HG03571 (cell line): ENCODE results near the gene GTF2IRD2.
"Not testable (repeated sequence)": the region's sequence is repeated elsewhere in the genome, so short reads cannot be mapped to it uniquely, and the experiment has no call there.

ENCODE experiments used
- ATAC-seq: cut with Tn5 transposase; IDR thresholded peaks from one replicate; pipeline ENCODE4 v1.9.1; 2021; ENCODE audit not compliant: unreplicated experiment

Gene GTF2IRD2

DNA sequence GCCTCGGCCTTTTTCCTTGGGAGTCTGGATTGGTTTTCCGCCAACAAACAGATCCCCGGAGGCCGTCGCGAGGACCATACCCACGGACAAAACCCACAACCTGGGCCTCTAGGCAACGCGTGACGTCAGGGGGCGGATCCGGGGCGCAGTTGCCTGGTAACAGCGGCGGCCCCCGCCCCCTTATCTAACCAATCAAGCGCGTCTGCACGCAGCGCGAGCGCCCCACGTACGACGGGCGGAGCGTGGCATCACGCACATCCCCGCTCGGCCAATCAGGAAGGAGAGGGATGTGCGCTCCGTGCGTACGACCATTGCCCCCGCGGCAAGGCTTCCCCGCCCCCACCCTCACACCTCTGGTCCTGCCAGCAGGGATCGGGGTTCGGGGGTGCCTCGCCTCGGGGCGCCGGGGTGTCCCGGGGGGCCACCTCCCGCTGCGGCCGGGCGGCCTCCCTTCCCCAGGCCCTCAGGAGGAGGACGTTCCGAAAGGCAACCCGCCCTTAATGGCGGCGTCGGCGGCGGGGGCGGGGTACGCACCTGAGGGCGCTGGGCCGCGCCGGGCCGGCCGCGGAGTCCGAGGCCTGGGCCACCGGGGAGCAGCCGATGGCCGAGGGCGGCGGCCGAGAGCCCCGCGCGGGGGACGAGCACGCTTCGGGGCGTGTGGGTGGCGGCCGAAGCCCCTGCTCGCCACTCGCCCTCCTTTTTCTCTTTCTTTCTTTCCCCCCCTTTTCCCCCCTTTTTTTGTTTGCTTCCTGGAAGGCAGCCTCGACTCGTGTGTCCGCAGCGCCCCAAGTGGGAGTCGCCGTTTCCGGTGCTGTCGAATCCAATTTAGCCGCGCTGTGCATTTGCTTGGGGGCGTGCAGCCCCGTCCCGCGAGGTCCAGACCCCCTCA lies at the start of gene GTF2IRD2:
Gene GTF2IRD2, minus strand, starts transcription at position 773 of the 889 bp plus-strand sequence. CDS start 15,227 bp downstream, outside the sequence.
- peak; percentile 75 for ATAC-seq

DNA sequence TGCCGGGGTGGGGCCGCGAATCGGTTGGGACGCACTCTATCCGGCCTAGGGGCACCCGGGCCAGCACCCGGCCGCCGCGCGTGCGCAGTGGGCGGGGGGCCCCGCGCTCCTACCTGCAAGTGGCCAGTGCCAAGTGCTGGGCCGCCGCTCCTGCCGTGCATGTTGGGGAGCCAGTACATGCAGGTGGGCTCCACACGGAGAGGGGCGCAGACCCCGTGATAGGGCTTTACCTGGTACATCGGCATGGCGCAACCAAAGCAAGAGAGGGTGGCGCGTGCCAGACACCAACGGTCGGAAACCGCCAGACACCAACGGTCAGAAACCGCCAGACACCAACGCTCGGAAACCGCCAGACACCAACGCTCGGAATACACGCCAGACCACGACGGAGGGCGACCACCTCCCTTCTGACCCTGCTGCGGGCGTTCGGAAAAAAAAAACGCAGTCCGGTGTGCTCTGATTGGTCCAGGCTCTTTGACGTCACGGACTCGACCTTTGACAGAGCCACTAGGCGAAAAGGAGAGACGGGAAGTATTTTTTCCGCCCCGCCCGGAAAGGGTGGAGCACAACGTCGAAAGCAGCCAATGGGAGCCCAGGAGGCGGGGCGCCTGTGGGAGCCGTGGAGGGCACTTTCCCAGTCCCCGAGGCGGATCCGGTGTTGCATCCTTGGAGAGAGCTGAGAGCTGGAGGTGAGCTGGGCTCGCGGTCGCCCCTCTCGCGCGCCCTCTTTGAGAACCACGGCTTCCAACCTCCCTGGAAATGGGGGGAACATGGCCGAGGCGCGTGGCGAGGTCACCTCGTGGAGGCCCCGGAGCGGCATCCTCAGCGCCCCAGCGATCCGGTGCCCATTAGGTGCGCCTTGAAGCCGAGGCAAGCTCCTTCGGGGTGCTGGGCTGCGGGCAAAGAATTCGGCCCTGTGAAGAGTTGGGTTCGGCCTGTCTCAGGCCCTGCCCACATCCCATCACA lies 39.0 kb upstream of the GTF2IRD2 start:
- ATAC-seq: peak; percentile 64

DNA sequence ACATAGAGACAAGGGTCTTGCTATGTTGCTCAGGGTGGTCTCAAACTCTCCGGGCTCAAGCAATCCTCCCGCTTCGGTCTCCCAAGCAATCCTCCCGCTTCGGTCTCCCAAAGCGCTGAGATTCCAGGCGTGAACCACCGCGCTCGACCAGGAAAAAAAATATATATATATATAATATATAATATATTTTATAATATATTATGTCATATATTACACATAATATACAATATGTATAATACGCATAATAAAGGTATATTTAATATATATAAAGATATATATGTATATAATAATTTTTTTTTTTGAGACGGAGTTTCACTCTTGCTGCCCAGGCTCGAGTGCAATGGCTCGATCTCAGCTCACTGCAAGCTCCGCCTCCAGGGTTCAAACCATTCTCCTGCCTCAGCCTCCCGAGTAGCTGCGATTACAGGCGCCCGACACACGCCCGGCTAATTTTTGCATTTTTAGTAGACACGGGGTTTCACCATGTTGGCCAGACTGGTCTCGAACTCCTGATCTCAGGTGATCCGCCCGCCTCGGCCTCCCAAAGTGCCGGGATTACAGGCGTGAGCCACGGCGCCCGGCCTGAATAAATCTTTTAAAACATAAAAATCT lies 38.2 kb upstream of the GTF2IRD2 start:
- ATAC-seq: not testable (repeated sequence)

DNA sequence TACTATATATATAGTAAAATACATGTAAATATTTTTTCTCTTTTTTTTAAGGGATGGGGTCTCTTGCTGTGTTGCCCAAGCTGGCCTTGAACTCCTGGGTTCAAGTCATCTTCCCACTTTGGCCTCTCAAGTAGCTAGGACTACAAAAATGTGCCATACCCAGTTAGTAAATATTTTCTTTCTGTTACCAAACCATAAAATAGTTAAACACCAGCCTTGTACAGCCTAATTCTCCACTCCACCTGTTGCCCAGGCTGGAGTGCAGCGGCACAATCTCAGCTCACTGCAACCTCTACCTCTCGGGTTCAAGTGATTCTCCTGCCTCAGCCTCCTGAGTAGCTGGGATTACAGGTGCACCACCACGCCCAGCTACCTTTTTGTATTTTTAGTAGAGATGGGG lies 33.9 kb upstream of the GTF2IRD2 start:
- ATAC-seq: not testable (repeated sequence)

DNA sequence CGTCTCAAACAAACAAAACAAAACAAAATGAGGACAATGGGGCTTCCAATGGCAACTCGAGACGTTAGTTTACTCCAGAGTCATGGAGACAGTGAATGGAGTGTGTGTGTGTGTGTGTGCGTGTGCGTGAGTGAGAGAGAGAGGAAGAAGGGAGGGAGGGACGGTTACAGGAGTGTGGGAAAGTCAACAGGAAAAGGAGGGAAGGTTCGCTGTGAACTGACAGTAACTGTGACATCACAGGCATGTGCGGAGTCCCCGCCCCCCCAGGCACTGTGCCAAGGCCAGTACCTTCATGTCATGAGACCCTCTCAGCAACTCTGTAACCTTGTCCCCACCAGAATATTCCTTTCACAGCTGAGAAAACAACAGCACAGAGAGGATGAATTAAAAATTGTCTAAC lies 30.7 kb upstream of the GTF2IRD2 start:
- ATAC-seq: not testable (repeated sequence)

- ATAC-seq: not testable (repeated sequence)
These were observed 23.5 kb upstream of the GTF2IRD2 start for GRCh38 chr7:74874748-74875512.

- not testable (repeated sequence) for ATAC-seq
These were observed 22.8 kb upstream of the GTF2IRD2 start for GRCh38 chr7:74874104-74874747.

DNA sequence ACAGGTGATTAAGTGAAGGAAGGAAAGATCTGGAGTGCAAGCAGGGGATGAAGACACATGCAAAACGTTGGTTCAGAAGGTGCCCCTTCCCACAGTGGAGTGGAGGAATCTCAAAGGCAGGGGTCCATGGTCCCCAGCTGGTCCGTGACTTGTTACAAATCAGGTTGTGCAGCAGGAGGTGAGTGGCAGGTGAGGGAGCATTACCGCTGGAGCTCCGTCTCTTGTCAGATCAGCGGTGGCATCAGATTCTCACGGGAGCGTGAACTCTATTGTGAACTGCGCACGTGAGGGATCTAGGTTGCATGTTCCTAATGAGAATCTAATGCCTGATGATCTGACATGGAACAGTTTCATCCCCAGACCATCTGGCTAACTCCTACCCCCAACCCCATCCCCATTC lies 21.1 kb upstream of the GTF2IRD2 start:
- not testable (repeated sequence) for ATAC-seq

GRCh38 chr7:74865777-74866176 lies 14.4 kb upstream of the GTF2IRD2 start:
- ATAC-seq: not testable (repeated sequence)

- ATAC-seq: not testable (repeated sequence)
These were observed 1.6 kb downstream of the GTF2IRD2 start for GRCh38 chr7:74849853-74850252.

GRCh38 chr7:74830411-74830810 lies 21.0 kb downstream of the GTF2IRD2 start:
- not testable (repeated sequence) for ATAC-seq

DNA sequence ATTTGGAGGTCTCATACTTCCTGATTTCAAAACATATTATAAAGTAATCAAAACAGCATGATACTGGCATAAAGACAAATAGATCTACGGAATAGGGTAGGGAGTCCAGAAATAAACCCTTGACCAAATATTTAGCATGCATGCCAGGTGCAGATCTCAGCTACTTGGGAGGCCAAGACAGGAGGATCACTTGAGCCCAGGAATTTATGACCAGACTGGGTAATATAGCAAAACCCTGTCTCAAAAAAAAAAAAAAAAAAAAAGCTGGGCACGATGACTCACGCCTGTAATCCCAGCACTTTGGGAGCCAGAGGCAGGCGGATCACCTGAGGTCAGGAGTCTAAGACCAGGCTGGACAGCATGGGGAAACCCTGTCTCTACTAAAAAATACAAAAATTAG lies 21.4 kb downstream of the GTF2IRD2 start:
- ATAC-seq: not testable (repeated sequence)

GRCh38 chr7:74821259-74821658 lies 30.1 kb downstream of the GTF2IRD2 start:
- ATAC-seq: not testable (repeated sequence)

DNA sequence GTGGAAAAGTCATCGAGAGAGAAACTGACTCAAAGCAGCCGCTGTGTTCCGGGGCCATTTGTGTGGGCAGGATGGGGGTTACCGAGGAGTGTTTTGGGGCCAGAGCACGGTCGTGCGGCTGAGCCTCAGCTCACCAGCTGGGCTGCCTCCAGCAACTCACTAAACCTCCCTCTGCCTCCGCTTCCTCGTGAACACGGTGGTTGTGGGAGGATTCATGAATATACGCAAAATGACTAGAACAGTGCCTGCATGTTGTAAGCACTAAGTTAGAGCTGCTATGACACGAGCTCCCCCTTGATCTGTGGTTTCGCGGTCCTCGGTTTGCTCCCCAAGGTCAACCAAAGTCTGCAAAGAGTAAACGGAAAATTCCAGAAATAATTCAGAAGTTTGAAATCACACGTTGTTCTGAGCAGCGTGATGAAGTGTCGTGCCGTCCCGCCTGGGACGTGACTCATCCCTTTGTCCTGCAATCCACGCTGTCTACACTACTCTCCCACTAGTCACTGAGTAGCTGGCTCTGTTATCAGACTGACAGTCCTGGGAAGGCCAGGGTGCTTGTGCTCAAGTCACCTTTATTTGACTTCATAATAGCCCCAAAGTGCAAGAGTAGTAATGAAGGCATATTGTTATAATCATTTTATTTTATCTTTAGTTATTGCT lies 31.1 kb downstream of the GTF2IRD2 start:
- ATAC-seq: peak; percentile 56

- not testable (repeated sequence) for ATAC-seq
These were observed 35.5 kb downstream of the GTF2IRD2 start for GRCh38 chr7:74815882-74816281.

DNA sequence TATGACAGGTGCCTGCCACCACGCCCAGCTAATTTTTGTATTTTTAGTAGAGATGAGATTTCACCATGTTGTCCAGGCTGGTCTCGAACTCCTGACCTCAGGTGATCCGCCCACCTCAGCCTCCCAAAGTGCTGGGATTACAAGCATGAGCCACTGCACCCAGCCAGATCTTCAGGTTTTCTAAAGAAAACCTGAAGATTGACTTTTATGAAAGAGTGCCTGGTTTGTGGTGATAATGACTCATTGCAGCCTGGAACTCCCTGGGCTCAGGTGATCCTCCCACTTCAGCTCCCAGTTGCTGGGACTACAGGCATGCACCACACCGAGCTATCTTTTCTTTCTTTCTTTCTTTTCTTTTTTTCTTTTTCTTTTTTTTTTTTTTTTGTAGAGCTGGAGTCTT lies 52.8 kb downstream of the GTF2IRD2 start:
- not testable (repeated sequence) for ATAC-seq

DNA sequence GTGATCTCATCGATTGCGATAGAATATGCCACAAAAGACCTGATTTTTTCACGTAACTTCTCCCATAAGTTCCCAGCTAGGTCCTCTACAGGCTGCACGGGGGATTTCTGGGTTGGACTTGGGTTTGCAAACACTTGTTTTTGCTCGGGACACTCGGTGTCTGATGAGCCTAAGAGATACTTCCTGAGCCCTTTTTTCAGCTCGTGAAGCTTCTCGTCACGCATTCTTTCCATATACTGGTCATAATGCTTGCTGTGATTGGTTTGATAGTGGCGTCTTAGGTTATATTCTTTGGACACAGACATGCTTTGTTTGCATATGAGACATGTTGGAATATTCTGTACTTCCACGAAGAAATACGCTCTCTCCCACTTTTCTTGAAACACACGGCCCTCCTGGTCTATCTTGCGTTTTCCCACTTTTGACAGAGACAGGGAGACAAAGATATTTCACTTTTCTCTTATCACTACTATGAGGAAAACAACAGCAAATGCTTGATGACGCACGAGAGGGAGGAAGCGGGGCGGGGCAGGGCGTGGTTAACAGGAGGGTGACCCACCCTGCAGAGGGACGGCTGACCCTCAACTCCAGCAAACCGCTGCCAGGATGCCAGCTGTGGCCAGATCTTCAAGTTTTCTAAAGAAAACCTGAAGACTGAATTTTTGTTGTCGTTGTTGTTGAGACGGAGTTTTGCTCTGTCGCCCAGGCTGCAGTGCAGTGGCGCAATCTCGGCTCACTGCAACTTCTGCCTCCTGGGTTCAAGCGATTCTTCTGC lies 53.4 kb downstream of the GTF2IRD2 start:
- not testable (repeated sequence) for ATAC-seq

GRCh38 chr7:74789200-74789736 lies 62.1 kb downstream of the GTF2IRD2 start:
- ATAC-seq: peak; percentile 1
